GM19467 (cell line): ENCODE measurements around the gene ACSM4.
"Not testable (repeated sequence)": the region's sequence is repeated elsewhere in the genome, so short reads cannot be mapped to it uniquely, and the experiment has no call there.

Experiments used
- ATAC-seq: cut with Tn5 transposase; IDR thresholded peaks from one replicate; pipeline ENCODE4 v1.9.1; 2021; ENCODE audit warnings: mild to moderate bottlenecking, moderate library complexity; ENCODE audit not compliant: unreplicated experiment

Gene ACSM4, protein sequence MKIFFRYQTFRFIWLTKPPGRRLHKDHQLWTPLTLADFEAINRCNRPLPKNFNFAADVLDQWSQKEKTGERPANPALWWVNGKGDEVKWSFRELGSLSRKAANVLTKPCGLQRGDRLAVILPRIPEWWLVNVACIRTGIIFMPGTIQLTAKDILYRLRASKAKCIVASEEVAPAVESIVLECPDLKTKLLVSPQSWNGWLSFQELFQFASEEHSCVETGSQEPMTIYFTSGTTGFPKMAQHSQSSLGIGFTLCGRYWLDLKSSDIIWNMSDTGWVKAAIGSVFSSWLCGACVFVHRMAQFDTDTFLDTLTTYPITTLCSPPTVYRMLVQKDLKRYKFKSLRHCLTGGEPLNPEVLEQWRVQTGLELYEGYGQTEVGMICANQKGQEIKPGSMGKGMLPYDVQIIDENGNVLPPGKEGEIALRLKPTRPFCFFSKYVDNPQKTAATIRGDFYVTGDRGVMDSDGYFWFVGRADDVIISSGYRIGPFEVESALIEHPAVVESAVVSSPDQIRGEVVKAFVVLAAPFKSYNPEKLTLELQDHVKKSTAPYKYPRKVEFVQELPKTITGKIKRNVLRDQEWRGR

DNA sequence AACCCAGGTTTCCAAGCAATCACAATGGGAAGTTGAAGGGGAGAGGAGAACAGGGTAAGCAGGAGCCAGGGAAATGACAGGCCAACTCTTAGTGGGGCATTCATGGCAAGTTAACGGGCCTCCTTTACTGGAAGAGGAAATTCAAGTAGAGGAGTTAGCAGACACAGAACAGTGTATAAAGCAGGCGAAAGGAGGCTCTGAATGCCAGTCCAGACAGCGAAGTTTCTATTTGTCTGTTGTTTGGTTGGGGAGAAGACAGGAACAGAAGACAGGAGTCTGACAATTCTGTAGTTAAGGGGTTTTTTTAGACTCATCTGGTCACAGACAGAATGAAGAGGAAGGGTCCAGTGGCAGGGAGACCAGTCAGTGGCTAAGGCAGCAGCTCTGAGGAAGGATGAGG is at the start of gene ACSM4:
ACSM4 (plus strand) TSS at position 301 of the 400 bp plus-strand sequence. CDS start 260 bp downstream, outside the sequence.
- ATAC-seq: no peak

DNA sequence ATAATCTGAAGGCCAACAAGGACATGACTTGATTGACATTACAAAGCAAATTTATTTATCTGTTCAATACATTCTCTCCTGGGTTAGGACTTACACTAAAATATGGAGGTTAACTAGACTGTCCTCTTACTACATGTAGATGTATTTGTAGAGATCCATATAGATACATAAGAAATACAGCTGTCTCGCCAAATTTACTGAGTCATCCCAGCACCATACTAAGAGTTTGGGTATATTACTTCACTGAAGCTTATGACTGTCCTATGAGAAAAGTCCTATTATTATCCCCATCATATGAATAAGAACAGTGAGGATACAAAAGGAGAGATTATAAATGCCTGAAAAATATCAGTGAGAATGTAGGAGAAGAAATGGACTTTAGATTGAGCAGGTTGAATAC is 44.8 kb upstream of the ACSM4 start:
- ATAC-seq: no peak

DNA sequence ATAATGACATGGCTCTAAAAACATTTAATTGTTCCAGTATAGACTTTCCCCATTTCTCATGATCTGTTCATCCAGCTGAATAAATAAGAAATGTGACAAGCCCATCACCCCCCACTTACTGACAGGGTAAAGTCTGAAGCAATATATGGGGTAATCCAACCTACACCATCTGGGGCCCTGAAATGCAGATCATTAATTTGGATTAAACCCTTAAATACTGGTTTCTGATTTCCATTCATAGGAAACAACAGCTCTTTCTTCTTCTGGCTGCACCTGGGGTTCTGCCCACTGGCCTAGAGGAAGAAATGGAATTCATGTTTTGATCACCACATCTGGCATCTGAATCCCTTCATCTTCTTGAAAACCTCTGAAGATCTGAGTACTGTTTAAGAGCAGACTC is 39.3 kb upstream of the ACSM4 start:
- no peak for ATAC-seq

DNA sequence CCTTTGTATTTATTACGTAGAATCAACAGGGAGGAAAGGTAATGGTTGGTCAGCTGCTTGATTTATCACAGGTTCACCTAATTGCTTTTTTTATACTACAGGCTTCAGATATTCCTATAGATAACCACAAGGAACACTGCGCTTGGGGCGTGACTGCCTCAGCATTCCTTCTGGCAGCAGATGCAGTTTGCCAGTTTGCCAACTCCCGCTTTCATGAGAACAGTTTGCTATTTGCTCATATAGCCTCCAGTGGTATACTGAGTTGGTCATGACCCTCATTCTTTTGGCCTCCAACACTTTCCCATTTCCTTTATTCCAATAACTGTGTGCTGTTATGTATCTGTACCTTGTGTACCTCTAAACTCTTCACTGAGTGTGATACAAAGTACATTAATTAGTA is 38.6 kb upstream of the ACSM4 start:
- no peak for ATAC-seq

DNA sequence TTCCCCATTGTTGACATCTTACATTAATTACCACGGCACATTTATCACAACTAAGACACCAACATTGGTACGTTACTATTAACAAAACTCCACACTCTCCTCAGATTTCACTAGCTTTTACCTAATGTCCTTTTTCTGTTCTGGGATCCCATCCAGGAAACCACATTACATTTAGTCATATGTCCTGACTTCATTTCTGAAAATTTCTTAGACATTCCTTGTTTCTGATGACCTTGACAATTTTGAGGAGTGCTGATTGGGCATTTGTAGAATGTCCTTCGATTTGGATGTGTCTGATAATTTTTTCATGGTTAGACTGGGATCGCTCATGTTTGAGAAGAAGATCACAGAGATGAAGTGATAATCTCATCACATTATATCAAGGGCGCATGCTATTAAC is 34.6 kb upstream of the ACSM4 start:
- ATAC-seq: no peak

DNA sequence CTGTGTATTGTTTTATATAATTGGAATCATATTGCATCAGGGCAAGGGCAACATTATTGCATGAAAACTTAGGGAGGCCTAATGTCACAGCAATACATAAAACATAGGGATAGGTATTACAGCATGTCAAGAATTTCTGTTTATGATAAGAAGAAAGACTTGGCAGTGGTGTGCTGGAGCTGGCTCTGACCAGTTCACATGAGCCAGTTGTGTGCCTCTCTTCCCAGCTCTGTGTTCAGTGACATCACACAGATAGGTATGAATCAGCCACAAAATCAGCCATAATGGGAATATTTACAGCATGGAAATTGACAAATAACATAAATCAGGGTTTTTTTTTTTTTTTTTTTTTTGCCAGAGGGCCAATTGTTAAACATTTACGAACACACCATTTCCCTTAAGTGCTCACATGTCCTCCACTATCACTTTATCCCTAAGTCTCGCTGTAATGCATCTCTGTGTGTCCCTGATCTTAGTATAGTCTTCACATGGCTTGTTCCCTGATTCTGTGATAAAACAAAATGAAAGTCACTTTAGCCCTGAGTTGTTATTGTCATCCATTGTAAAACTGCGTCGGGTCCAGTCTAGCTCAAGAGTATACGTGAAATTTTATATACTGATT is 31.9 kb upstream of the ACSM4 start:
- no peak for ATAC-seq

DNA sequence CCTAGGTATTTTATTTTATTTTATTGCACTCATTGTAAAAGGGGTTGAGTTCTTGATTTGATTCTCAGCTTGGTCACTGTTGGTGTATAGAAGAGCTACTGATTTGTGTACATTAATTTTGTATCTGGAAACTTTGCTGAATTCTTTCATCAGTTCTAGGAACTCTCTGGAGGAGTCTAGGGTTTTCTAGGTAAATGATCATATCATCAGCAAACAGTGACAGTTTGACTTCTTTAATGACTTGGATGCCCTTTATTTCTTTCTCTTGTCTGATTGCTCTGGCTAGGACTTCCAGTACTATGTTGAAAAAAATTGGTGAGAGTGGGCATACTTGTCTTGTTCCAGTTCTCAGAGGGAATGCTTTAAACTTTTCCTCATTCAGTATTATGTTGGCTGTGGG is 28.4 kb upstream of the ACSM4 start:
- ATAC-seq: not testable (repeated sequence)

DNA sequence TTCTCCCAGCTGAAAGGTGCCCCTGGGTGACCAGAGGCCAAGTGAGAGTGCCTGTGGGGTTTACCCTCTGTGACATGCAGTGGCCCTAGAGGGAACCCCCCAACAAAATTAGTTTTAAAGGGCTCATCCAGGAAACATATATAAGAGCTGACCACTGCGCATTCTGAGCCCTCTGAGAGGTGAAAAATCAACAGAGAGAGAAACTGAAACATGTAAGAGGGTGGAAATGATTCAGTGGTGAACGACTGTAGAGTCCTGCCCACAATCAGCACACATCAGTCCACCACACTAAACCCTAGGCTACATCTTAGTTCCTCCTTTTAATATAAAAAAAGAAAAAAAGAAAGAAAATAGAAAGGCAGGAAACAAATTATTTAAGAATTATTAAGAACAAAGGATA is 21.0 kb upstream of the ACSM4 start:
- ATAC-seq: no peak

DNA sequence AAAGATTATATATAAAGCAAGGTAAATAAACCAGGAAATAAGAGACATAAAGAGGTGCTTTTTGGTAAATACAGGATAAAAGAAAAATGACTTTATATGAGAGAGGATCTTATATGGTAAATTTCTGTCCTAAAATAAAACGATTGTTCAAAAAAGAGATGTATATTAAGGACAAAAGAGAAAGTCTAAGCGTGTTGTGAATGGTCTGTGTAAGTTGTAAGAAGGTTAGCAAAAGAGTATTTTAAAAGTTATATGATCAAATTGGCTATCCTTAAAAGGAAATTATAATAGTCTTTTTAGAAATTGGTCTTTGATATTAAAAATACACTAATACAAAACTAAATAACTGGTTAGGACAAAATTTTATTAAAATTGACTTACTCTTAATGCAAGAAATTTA is 14.1 kb upstream of the ACSM4 start:
- no peak for ATAC-seq

DNA sequence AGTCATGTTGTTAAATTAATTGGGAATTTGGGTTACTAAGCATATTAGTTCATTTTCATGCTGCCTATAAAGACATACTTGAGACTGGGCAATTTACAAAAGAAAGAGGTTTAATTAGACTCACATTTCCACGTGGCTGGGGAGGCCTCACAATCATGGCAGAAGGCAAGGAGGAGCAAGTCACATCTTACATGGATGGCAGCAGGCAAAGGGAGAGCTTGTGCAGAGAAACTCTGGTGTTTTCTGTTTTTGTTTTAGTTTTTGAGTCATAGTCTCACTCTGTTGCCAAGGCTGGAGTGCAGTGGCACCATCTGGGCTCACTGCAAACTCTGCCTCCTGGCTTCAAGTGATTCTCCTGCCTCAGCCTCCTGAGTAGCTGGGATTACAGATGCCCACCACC is 13.3 kb upstream of the ACSM4 start:
- not testable (repeated sequence) for ATAC-seq

DNA sequence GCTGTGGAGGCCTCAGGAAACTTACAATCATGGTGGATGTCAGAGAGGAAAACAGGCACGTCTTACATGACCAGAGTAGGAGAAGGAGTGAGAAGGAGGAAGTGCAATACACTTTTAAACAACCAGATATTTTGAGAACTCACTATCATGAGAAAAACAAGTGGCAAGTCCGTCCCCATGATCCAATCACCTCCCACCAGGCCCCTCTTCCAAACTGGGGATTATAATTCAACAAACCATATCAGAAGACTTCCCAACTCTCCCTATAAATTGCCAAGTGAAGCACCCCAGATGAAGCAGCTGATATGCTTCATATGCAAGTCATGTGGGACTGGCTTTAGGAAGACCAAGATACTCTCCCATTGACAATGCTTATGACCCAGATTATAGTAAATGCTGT is 11.6 kb upstream of the ACSM4 start:
- no peak for ATAC-seq

DNA sequence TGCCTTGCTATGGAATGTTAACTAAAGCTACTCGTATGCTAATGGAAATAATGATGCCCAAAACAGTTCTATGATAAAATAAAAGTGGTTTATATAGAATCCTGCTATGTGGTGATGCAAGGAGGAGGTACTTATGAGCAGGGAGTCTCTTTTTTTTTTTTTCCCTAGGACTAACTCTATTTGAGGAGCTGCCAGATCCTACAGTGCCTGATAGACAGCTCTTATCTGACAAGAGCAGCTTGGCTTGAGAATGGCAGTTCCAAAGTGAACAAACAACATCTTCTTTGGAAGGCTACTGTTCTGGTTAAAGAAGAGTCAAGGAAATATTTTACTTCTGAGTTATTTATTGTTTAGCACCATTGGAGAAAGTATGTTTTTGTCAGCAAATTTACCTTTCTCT is 10.2 kb upstream of the ACSM4 start:
- no peak for ATAC-seq

DNA sequence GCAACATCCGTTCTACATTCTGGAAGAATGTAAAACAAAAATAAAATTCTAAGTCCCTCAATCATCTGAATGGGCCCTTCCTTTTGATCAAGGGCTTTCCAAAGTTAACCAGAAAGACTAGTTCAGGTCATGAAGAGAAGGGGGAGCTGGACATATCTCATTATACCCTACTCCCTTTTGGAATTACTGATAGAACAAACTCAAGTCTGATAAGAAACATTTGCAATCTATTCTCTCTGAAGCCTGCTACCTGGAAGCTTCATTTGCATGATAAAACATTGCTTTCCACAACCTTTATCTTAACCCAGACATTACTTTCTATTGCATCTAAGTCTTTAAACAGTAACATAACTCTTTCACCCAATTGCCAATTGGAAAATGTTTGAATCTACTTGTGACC is 8.3 kb upstream of the ACSM4 start:
- no peak for ATAC-seq

DNA sequence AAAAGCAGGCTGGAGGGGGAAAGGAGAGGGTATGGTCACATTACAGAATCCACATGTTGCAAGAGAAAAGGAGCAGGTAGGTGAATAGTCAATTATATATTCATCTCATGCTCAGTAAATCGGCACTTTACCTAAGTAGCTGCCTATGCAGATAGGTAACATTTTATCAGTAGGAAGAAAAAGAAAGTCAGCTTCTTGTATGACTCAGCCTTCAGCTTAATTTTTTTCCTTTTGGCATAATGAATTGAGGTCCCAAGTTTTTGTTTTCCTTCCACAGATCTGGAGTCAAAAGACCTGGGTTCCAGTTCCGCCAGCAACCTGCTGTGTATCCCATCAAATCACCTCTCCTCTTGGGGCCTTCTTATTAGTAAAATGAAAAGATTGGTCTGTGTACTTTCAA is 6.0 kb upstream of the ACSM4 start:
- ATAC-seq: no peak

DNA sequence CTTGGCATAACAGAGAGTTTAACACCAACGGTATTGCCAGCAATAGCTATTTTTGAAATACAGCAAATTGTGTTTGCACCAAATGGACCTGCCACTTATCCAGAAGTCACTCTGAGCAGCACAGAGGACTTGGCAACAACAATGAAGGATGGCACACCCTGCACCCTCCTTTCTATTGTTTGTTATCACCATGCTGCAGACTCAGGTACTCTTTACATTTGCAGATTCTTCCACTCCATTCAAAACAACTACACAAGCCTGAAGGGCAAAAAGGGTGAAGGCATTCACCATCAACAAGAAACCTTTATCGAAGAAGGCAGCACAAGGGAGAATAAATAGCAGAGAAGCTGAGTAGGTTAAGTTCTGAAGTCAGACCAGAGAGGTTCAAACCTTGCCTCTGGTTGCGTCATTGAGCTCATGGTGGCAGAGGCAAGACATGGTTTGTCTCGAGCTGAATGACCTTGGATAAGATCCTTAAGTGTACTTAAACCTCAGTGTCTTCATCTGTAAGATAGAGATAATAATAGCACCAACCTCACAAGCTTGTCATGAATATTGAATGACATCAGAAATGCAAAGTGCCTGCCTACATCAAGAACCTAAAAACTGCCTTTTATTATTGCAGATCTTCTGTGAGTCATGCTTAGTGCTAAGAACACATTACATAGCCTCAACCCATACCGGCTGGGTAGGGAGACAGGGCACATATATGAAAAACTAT is 1.4 kb upstream of the ACSM4 start:
- ATAC-seq: no peak

DNA sequence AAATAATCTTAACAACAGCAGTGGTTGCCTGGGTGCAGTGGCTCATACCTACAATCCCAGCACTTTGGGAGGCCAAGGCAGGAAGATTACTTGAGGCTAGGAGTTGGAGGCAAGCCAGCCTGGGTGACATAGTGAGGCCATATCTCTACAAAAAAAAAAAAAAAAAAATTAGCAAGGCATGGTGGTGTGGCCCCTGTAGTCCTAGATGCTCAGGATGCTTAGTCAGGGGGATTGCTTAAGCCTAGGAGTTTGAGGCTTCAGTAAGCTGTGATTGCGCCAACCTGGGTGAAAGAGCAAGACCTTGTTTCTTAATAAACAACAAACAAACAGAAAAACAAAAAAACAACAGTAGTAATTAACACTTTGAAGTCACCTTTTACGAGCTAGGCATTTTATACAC is 642 bp upstream of the ACSM4 start:
- ATAC-seq: no peak

DNA sequence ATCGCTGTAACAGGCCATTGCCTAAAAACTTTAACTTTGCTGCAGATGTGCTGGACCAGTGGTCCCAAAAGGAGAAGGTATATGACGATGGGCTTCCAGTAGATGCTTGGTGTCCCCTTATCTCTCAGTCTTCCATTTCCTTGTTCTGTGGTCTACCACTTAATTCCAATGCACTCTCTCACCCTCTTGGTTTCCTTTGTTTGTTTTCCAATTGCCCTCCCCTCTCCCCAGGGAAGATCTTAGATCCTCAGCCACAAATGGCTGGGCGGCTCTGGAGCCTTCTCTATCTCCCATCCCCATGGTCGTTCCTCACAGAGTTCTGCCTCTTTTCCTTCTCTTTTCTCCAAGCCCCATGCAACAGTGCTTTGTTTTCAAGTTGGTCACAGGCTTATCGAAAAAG is 584 bp downstream of the ACSM4 start:
- ATAC-seq: no peak

DNA sequence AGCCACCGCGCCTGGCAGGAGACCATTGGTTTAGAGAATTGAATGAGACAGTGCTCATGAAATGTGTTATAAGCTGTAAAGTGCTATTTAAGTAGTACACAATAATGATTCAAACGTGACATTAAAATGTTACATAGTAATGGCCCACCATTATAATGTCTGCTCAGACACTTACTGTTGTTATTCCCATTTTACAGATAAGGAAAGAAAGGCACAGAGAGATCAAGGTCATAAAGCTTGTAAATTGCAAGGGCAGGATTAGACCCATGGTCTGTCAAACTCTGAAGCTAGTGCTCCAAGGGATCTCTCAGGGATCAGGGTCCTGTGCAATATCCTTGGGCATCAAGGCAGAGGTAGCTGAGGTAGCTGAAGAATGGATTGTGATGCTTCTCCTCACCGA is 6.2 kb downstream of the ACSM4 start:
- ATAC-seq: no peak

DNA sequence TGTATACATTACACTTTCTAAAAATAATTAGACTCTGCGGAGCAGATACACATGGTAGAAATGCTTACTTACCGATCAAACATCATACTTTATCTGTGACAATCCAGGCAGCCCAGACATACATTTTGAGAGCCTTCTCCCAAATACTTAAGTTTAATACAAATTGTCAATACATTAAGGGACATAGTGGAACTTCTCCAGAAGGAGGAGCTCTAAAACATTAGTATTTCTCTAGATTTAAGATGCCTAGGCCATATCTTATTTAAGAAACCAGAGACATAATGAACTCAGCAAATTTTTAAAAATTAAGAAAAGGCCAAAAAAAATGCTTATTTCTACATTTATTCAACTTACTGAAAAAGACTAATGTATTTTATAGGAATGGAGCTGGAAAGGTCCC is 16.1 kb downstream of the ACSM4 start:
- ATAC-seq: no peak

DNA sequence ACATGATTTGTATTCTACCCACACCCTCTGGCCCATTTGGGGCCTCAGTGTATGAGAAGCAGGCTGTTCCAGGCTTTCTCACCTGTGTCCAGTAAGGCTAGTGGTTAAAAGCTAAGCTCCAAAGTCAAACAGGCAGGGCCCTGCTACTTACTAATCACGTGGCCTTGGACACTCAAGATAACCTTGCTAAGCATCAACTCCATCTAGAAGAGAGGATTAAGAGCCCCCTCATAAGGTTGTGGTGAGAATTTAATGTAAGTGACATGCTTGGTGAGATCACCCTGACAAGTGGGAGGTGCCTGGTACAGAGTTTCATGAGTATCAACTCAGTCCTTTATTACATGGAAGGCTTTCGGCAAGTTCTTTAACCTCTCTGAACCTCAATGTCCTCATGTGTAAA is 17.8 kb downstream of the ACSM4 start:
- ATAC-seq: no peak

DNA sequence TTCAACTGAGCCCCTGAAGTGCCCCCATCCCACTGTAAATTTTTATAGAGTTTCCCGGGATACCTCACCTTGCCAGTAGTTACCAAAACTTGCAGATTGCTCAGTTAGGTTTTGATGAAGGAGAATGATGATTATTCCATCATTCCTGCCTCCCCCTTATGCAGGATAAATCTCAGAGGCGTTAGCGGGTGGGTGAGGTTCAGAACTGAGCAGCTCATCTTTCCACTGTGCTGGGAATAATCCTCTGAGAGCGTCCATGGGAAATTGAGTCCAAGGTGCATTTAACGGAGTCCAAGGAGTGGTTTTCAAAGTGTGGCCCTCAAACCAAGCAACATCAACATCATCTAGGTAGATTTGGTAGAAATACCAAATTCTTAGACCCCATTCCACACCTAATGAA is 18.7 kb downstream of the ACSM4 start:
- no peak for ATAC-seq

DNA sequence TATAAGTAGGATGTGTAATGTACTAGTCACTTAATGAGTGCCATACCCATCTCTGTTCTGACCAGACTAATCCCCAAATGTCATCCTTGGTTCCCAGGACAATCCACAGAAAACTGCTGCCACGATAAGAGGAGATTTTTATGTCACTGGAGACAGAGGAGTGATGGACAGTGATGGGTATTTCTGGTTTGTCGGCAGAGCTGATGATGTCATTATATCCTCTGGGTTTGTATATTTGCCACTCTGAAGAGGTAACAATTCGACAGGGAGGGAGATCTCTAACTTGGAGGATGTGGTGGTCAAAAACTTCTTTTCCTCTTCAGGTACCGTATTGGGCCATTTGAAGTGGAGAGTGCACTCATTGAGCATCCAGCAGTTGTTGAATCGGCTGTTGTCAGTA is 20.3 kb downstream of the ACSM4 start:
- no peak for ATAC-seq
